Hematopoietic multipotent progenitor cell treated with erythropoietin and hydrocortisone succinate and interleukin-3 and kit ligand, for 17 days (in vitro differentiated cells): Measurements from ENCODE around the gene ISLR.

ENCODE experiments used
- DNase-seq: peaks from one replicate; pipeline ENCODE4 v3.0.0-alpha.2; 2015; ENCODE audit warnings: low spot score

The ISLR gene

DNA sequence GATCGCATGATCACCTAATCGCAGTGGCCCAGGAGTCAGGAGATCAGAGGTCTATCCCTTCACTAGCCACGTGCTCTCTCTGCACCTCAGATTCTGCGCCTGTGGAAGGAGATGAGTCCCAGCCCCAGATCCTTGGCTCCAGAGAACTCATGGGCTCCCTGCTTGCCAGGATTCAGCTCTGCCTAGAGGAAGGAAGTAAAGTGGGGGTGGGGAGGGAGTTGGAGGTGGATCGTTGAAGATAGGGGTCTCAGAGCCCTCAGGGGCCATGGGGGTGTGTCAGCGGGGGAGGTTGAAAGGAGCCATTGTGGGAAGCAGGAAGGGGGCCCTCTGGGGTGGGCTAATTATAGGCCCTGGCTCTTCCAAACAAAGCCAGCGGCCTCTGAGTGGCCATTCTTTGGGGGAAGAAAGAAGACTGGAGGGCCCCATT, 40.4 kb downstream of the ISLR start:
- no peak for DNase-seq

- no peak for DNase-seq
Measured at GRCh38 chr15:74214324-74215021, 41.0 kb downstream of the ISLR start.

DNA sequence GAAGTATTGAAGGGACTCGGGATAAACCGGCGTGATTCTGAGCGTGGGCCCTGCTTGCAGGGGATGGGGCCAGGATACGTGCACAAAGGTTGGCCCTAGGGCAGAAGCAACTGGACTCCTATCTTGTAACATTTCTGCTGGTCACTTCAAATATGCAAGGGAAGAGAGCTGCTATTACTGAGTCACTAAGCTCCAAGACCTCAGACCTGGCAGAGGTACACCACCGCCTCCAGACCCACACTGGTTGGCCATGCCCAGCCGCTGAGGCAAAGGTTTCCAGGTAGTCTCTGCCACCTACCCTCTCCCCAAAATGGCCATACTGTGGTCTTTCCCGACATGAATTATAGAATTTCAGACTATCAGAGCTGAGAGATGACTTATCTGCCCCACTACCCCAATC, 42.4 kb downstream of the ISLR start:
- DNase-seq, result no peak

DNA sequence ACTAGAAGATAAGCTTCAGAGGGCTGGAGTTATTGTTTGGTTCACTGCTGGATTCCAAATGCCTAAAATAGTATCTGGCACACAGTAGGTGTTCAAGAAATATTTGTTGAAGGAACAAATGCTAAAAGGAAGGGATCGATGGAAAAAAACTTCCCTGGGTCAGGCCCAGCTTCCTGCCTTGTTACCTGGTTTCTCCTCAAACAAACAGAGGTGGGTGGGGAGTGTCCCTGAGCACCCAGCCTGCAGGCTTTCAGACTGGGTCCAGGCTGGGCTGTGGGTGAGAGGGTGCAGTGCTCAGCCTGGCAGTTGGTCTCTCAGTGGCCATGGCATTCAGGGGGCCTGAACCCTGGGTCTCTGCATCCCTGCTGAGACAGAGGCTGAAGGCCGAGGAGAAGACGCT, 43.4 kb downstream of the ISLR start:
- DNase-seq, result no peak

DNA sequence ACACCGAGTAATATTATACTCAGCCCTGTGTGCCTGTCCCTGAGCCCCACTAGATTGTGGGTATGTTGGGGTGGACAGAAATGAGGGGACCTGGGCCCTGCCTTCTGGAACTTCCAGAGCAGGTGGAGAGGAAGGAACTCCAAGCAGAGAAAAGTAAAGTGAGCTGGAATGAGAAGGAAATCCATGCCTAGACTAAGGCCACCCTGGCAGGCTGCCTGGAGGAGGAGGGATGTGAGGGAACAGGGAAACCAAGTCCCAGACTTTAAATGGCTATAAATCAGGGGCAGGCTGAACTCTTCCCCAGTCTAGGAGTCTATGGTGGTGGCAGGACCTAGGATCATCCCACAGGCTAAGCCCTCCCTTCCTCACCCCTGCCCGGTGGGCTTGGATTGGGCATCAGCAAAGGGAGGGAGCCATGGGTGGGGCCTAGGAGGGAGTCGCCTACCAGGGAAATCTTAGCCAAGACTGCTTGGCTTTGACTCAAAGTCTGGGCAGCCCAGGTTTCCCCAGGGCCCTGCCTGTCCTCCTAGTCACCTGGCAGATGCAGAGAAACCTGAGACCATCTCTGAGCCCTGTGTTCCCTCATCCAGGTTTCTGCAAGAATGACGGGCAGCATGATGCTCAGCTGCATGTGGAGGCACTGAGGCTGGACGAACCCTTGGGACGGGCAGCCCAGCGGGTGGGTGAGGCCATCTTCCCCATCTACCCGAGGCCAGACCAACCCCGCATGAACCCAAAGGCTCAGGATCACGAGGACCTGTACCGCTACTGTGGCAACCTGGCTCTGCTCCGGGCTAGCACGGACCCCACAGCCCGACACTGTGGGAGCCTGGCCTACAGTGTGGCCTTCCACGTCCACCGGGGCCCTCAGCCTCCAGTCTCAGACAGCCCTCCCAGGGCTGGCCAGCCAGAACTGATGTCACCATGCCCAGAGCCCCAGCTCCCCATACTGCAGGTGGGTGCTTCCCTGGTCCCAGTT, 44.7 kb downstream of the ISLR start:
- DNase-seq, result no peak

GRCh38 chr15:74220475-74221248, 47.2 kb downstream of the ISLR start:
- no peak for DNase-seq

DNA sequence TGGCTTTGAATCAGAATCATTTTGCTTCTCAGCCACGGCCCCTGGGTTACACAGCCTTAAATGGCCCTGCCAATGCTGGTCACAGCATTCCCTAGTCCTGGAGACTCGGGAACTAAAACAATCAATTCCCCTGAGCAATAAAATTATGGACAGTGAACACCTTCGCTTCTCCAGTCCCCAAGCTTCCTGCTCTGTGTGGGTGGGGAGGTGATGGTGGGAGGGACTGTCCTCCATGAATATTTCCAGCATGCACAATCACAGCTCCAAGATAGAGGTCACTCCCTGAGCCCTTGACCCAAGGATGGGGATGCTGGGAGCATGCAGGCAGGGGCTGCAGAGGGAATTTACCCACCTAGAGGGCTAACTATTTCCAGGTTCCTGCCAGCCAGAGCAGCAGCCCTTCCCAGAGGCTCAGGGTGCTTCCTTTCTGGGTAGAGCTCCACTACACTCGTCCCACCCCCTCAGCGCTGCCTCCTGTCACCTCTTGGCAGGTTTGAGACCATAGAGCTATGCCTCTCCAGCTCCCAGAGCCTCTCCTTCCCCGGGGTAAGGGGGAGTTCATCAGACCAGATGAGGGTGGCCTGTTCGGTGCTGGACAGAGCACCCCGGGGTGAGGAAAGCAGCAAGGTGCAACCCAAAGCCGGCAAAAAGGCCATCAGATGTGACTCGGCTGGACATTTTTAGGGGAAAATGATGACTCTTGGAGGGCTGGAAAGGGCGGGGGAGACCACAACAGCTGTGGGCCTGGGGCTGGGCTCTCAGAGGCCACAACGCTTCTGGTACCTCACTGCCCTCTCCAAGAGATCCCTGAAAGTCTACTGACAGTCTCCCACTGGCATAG, 48.1 kb downstream of the ISLR start:
- DNase-seq, result no peak

DNA sequence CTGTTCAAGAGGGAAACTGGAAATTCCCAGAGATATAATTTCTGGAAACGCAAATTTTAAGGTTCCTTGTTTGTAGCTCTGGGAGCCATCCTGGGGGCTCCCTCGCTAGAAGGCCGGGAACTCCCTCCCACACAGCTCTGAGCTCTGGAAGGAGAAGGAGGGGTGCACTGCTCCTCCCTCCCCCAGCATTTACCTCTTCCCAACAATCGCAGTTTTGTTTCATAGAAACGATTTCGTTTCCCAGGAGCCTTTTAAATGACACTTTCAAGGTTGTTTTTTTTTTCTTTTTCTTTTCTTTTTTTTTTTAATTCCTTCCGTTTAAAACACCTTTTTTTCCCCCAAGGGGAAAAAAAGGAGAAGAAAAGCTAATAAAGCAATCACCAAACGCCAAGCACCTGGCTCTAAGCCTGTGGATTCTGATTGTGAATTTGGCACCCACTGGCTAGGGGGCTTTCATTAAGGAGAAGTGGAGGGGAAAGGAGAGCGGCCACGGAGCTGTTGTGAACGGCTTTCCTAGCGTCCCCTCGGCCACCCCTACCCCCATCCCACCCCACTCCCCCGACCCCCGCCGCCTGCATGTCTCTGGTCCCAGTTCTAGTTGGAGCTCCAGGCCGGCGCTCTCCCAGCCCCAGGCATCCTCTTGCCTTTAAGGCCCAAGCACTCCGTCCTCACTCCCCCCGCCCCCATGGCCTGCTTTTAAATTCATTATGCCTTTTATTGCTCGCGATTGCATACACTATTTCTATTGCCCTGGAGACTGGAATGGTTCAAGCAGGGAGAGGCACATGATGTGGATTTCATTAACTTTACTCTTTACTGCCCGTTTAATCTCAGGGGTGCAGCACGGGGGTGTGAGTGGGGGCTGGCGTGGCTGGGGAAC, 49.0 kb downstream of the ISLR start:
- DNase-seq, result no peak

- DNase-seq, result no peak
Measured at GRCh38 chr15:74225928-74226327, 52.4 kb downstream of the ISLR start.
